HepG2 (cell line): Measurements from ENCODE around the gene ADGRD1. TPM values are rescaled to one million over a fixed set of nuclear protein-coding genes. Genes with fewer than 3 reads are reported as not detected.

ENCODE experiments used
- ARID5B ChIP-seq: IDR thresholded peaks from 2 replicates; pipeline ENCODE4 v1.4.0; 2020; ENCODE audit warnings: mild to moderate bottlenecking, missing genetic modification reagents
- ATF7 ChIP-seq, 2 experiments: fragments of 450-650 bp in 1 of 2; sonication (generic) in 1 of 2; formaldehyde crosslinking in 1 of 2; IDR thresholded peaks; 2 replicates each; pipeline versions ENCODE4 v1.4.0 to v1.6.1; 2016 to 2020; ENCODE audit warnings: antibody characterized with exemption in 1 of 2, mild to moderate bottlenecking in 1 of 2, missing genetic modification reagents in 1 of 2
- EHMT2 ChIP-seq: fragments of 200-600 bp; sonication (generic); IDR thresholded peaks from 2 replicates; pipeline ENCODE4 v1.7.0; 2017; ENCODE audit warnings: antibody characterized with exemption, low read depth, low read length, borderline replicate concordance
- FOXK2 ChIP-seq: fragments of 450-650 bp; IDR thresholded peaks from 2 replicates; pipeline ENCODE4 v1.6.1; 2016
- MBD4 ChIP-seq: IDR thresholded peaks from 2 replicates; pipeline ENCODE4 v1.6.1; 2012; ENCODE audit warnings: low read length, inconsistent platforms, borderline replicate concordance
- MEIS1 ChIP-seq: sonication (generic); formaldehyde crosslinking; IDR thresholded peaks from 2 replicates; pipeline ENCODE4 v1.9.0; 2021; ENCODE audit warnings: mild to moderate bottlenecking, missing genetic modification reagents, moderate library complexity, borderline replicate concordance
- NCOA2 ChIP-seq: sonication (generic); formaldehyde crosslinking; IDR thresholded peaks from 2 replicates; pipeline ENCODE4 v1.8.0; 2022; ENCODE audit warnings: inconsistent platforms
- NFKB2 ChIP-seq: sonication (generic); formaldehyde crosslinking; IDR thresholded peaks from 2 replicates; pipeline ENCODE4 v1.4.0; 2020; ENCODE audit warnings: missing genetic modification reagents, borderline replicate concordance
- NR2F6 ChIP-seq, 2 experiments: IDR thresholded peaks; 2 replicates each; pipeline ENCODE4 v1.6.1; 2016; ENCODE audit warnings: antibody characterized with exemption in 1 of 2, mild to moderate bottlenecking in 1 of 2
- ONECUT2 ChIP-seq: sonication (generic); formaldehyde crosslinking; IDR thresholded peaks from 2 replicates; pipeline ENCODE4 v1.4.0; 2020; ENCODE audit warnings: missing genetic modification reagents
- REL ChIP-seq: sonication (generic); formaldehyde crosslinking; conservative IDR thresholded peaks from 2 replicates; pipeline ENCODE4 v1.8.0; 2022; ENCODE audit warnings: mild to moderate bottlenecking, missing genetic modification reagents, moderate library complexity
- SRSF4 ChIP-seq: fragments of 200-400 bp; formaldehyde crosslinking; IDR thresholded peaks from one replicate; pipeline ENCODE4 v1.6.1; 2018; ENCODE audit warnings: mild to moderate bottlenecking, low read depth, low read length, moderate library complexity; ENCODE audit not compliant: poor library complexity, severe bottlenecking
- THRA ChIP-seq: sonication (generic); formaldehyde crosslinking; IDR thresholded peaks from 2 replicates; pipeline ENCODE4 v1.4.0; 2020; ENCODE audit warnings: missing genetic modification reagents, borderline replicate concordance
- ZNF563 ChIP-seq: sonication (generic); formaldehyde crosslinking; IDR thresholded peaks from 2 replicates; pipeline ENCODE4 v1.8.0; 2022; ENCODE audit warnings: mild to moderate bottlenecking, moderate library complexity, missing genetic modification reagents
- ZNF564 ChIP-seq: sonication (generic); formaldehyde crosslinking; IDR thresholded peaks from 2 replicates; pipeline ENCODE4 v1.8.1; 2023; ENCODE audit warnings: mild to moderate bottlenecking, missing genetic modification reagents
- polyA plus RNA-seq, 8 experiments: library from polyadenylated mRNA; depleted of rRNA in 3 of 8; stranded (reverse) in 7 of 8; unstranded in 1 of 8; fragments of >200 nt; fragmentation: Illumina TruSeq in 4 of 8; extraction: Trizol in 4 of 8; gene quantifications; 2 replicates each; pipeline versions ENCODE4 v1.2.1 to v1.2.3, GENCODE V29; 2011 to 2016; ENCODE audit warnings: low read depth in 4 of 8, missing spikeins in 1 of 8, mixed read lengths in 1 of 8; ENCODE audit not compliant: insufficient read depth in 1 of 8
- total RNA-seq, 5 experiments: library from RNA; depleted of rRNA; stranded (reverse); fragments of >200 nt; fragmentation: Illumina TruSeq; extraction: Trizol; gene quantifications; 2 replicates each; pipeline ENCODE4 v1.2.3, GENCODE V29; 2016; ENCODE audit warnings: low read depth in 1 of 5
- TF ChIP-seq, protein P1 (sequence below): sonication (generic); formaldehyde crosslinking; IDR thresholded peaks from 2 replicates; pipeline ENCODE4 v1.4.0; 2020; ENCODE audit warnings: low read depth, missing genetic modification reagents

ADGRD1 gene
- total and polyA plus RNA-seq, 2 of the 13 experiments (the other 11 are each of a cell fraction or from before 2014, with no cell fraction given): 0.46 to 12.4 TPM

GRCh38 chr12:131012279-131013069 lies 58.8 kb downstream of the ADGRD1 start (continued):
- TF ChIP-seq, protein P1, sequence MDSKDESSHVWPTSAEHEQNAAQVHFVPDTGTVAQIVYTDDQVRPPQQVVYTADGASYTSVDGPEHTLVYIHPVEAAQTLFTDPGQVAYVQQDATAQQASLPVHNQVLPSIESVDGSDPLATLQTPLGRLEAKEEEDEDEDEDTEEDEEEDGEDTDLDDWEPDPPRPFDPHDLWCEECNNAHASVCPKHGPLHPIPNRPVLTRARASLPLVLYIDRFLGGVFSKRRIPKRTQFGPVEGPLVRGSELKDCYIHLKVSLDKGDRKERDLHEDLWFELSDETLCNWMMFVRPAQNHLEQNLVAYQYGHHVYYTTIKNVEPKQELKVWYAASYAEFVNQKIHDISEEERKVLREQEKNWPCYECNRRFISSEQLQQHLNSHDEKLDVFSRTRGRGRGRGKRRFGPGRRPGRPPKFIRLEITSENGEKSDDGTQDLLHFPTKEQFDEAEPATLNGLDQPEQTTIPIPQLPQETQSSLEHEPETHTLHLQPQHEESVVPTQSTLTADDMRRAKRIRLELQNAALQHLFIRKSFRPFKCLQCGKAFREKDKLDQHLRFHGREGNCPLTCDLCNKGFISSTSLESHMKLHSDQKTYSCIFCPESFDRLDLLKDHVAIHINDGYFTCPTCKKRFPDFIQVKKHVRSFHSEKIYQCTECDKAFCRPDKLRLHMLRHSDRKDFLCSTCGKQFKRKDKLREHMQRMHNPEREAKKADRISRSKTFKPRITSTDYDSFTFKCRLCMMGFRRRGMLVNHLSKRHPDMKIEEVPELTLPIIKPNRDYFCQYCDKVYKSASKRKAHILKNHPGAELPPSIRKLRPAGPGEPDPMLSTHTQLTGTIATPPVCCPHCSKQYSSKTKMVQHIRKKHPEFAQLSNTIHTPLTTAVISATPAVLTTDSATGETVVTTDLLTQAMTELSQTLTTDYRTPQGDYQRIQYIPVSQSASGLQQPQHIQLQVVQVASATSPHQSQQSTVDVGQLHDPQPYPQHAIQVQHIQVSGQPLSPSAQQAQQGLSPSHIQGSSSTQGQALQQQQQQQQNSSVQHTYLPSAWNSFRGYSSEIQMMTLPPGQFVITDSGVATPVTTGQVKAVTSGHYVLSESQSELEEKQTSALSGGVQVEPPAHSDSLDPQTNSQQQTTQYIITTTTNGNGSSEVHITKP (CRISPR knock-in tag): peak; percentile 37; the same call in 1 of the 2 replicates
- TF ChIP-seq ZNF563 (CRISPR knock-in tag): no peak
- TF ChIP-seq ATF7 (IDR thresholded peaks at IDR 0.05): peak; percentile 66; the same call in 1 of the 2 replicates
- TF ChIP-seq ATF7 (CRISPR knock-in tag; IDR thresholded peaks at IDR 0.05): no peak; the same call in 1 of the 2 replicates
- peak; percentile 99 for TF ChIP-seq ZNF564
- TF ChIP-seq FOXK2: peak; percentile 90
- peak; percentile 52; the same call in 1 of the 2 replicates for TF ChIP-seq MEIS1 (CRISPR knock-in tag)
- peak; percentile 94 for TF ChIP-seq ARID5B
- peak; percentile 87; the same call in 1 of the 2 replicates for TF ChIP-seq THRA (CRISPR knock-in tag)
- TF ChIP-seq NR2F6 (IDR thresholded peaks at IDR 0.05): peak; percentile 88
- TF ChIP-seq NR2F6 (CRISPR knock-in tag; IDR thresholded peaks at IDR 0.05): peak; percentile 86
- no peak for TF ChIP-seq NFKB2
- no peak; the same call in 1 of the 2 replicates for TF ChIP-seq MBD4
- TF ChIP-seq ONECUT2: peak; percentile 99
- TF ChIP-seq NCOA2: peak; percentile 85
- peak; percentile 44; the same call in 1 of the 2 replicates for TF ChIP-seq REL (CRISPR knock-in tag)
- TF ChIP-seq EHMT2: no peak; the same call in 1 of the 2 replicates
- no peak for TF ChIP-seq SRSF4
